HCT116 (cell line): ENCODE results near the gene RABGGTA. TPM values are rescaled to one million over a fixed set of nuclear protein-coding genes. Genes with fewer than 3 reads are reported as not detected.

Experiments
- ATAC-seq: fragments of 200-7000 bp; cut with Tn5 transposase; 2 replicates; pipeline ENCODE4 v1.9.1; 2020; ENCODE audit warnings: mild to moderate bottlenecking, moderate library complexity
- BruUV-seq: library from RNA; stranded (reverse); fragments of 400-500 nt; replicated peaks from 2 replicates; lab custom pipeline; 2021; lab: Mats Ljungman, UMichigan
- CTCF ChIA-PET: fragments of 300-600 bp; sonication (Branson Sonifier 250); formaldehyde crosslinking; loops from one replicate; lab custom pipeline; 2021; ENCODE audit warnings: antibody characterized with exemption; lab: Charles Lee
- POLR2A ChIA-PET: fragments of 300-600, 350-600 bp; sonication (Branson Sonifier 250); formaldehyde crosslinking; loops from one replicate; lab custom pipeline; 2021; ENCODE audit warnings: antibody characterized with exemption; lab: Charles Lee
- RAD21 ChIA-PET, 2 experiments: fragments of 300-600 bp; sonication (Branson Sonifier 250); formaldehyde crosslinking; loops; one replicate each; lab custom pipeline; 2023; ENCODE audit warnings: low total read pairs in 2 of 2; ENCODE audit not compliant: uncharacterized antibody in 2 of 2, unreplicated experiment in 2 of 2, low non-redundant PET in 1 of 2; lab: Charles Lee
- DNase-seq: peaks from one replicate; pipeline ENCODE4 v3.0.0-alpha.2; 2010; ENCODE audit warnings: low read depth, low spot score
- H2AFZ ChIP-seq: fragments of 200-600 bp; shearing (Covaris generic), sonication (generic); 2 replicates; pipeline ENCODE4 v1.6.1; 2017; ENCODE audit warnings: low read depth, mixed run types, mixed read lengths, antibody characterized with exemption, low read length; ENCODE audit not compliant: poor library complexity, severe bottlenecking
- H3K27ac ChIP-seq: 2 replicates; pipeline ENCODE4 v1.5.1; 2012; ENCODE audit warnings: low read depth, low read length
- H3K27me3 ChIP-seq: fragments of 200-600 bp; sonication (generic); 2 replicates; pipeline ENCODE4 v1.6.1; 2016; ENCODE audit warnings: mixed run types, low read length, mixed read lengths; ENCODE audit not compliant: insufficient read depth
- H3K36me3 ChIP-seq, 2 experiments: fragments of 200-500 bp in 1 of 2; fragments of 200-600 bp in 1 of 2; sonication (Bioruptor generic) in 1 of 2; sonication (generic) in 1 of 2; 2 replicates each; pipeline versions ENCODE4 v1.5.1 to v1.6.1; 2014 to 2016; ENCODE audit warnings: low read length in 2 of 2, inconsistent platforms in 1 of 2, mixed read lengths in 1 of 2, mixed run types in 1 of 2; ENCODE audit not compliant: insufficient read depth in 2 of 2, control insufficient read depth in 1 of 2
- H3K4me1 ChIP-seq, 2 experiments: fragments of 200-600 bp in 1 of 2; sonication (generic) in 1 of 2; 2 replicates each; pipeline versions ENCODE4 v1.5.1 to v1.6.1; 2012 to 2017; ENCODE audit warnings: low read length in 2 of 2, inconsistent platforms in 1 of 2, mild to moderate bottlenecking in 1 of 2, mixed read lengths in 1 of 2, mixed run types in 1 of 2, moderate library complexity in 1 of 2; ENCODE audit not compliant: insufficient read depth in 2 of 2, control insufficient read depth in 1 of 2
- H3K4me2 ChIP-seq: fragments of 200-600 bp; sonication (generic); 2 replicates; pipeline ENCODE4 v1.6.1; 2017; ENCODE audit warnings: mixed run types, low read length, mixed read lengths
- H3K4me3 ChIP-seq, 2 experiments: fragments of 200-600 bp in 1 of 2; sonication (generic) in 1 of 2; replicated peaks in 1 of 2; 2 replicates each; pipeline ENCODE4 v1.5.1; 2011 to 2016; ENCODE audit warnings: low read length in 2 of 2, control low read depth in 1 of 2, low read depth in 1 of 2, mild to moderate bottlenecking in 1 of 2, mixed read lengths in 1 of 2, mixed run types in 1 of 2
- H3K79me2 ChIP-seq: fragments of 200-600 bp; sonication (generic); 2 replicates; pipeline ENCODE4 v1.6.1; 2017; ENCODE audit warnings: mild to moderate bottlenecking, mixed run types, low read length, moderate library complexity, mixed read lengths; ENCODE audit not compliant: insufficient read depth
- H3K9ac ChIP-seq: fragments of 200-600 bp; sonication (generic); 2 replicates; pipeline ENCODE4 v1.6.1; 2016; ENCODE audit warnings: low read length, mixed read lengths
- H3K9me2 ChIP-seq: fragments of 200-600 bp; sonication (generic), shearing (Covaris generic); 2 replicates; pipeline ENCODE4 v1.6.1; 2017; ENCODE audit warnings: mixed run types, mild to moderate bottlenecking, moderate library complexity; ENCODE audit not compliant: insufficient read depth
- H3K9me3 ChIP-seq, 2 experiments: fragments of 200-500 bp in 1 of 2; fragments of 200-600 bp in 1 of 2; sonication (Bioruptor generic) in 1 of 2; sonication (generic) in 1 of 2; 2 replicates each; pipeline ENCODE4 v1.6.1; 2014 to 2017; ENCODE audit warnings: low read length in 2 of 2, mixed read lengths in 2 of 2, inconsistent platforms in 1 of 2, low read depth in 1 of 2, mild to moderate bottlenecking in 1 of 2, mixed run types in 1 of 2, moderate library complexity in 1 of 2; ENCODE audit not compliant: control insufficient read depth in 1 of 2, insufficient read depth in 1 of 2
- H4K20me1 ChIP-seq: fragments of 200-600 bp; sonication (generic), shearing (Covaris generic); 2 replicates; pipeline ENCODE4 v1.6.1; 2017; ENCODE audit warnings: mixed run types, mild to moderate bottlenecking, moderate library complexity; ENCODE audit not compliant: insufficient read depth
- CBX3 ChIP-seq: IDR thresholded peaks from 2 replicates; pipeline ENCODE4 v1.6.1; 2012; ENCODE audit warnings: low read depth
- CEBPB ChIP-seq: IDR thresholded peaks from 2 replicates; pipeline ENCODE4 v1.6.1; 2012; ENCODE audit warnings: low read depth
- EGR1 ChIP-seq: IDR thresholded peaks from 2 replicates; pipeline ENCODE4 v1.6.1; 2012; ENCODE audit warnings: low read depth
- EZH2 ChIP-seq: fragments of 200-600 bp; sonication (generic); IDR thresholded peaks from 2 replicates; pipeline ENCODE4 v1.6.1; 2017; ENCODE audit warnings: antibody characterized with exemption, mixed run types
- EZH2phosphoT487 ChIP-seq: fragments of 200-600 bp; IDR thresholded peaks from 2 replicates; pipeline ENCODE4 v1.6.1; 2018; ENCODE audit warnings: antibody characterized with exemption, borderline replicate concordance
- POLR2A ChIP-seq: IDR thresholded peaks from 2 replicates; pipeline ENCODE4 v1.7.0; 2011; ENCODE audit warnings: borderline replicate concordance; ENCODE audit not compliant: insufficient read depth, insufficient read length; ENCODE audit errors: extremely low read depth
- POLR2AphosphoS5 ChIP-seq: IDR thresholded peaks from 2 replicates; pipeline ENCODE4 v1.6.1; 2011; ENCODE audit warnings: mild to moderate bottlenecking, low read depth, low read length, moderate library complexity
- RAD21 ChIP-seq: IDR thresholded peaks from 2 replicates; pipeline ENCODE4 v1.6.1; 2012; ENCODE audit warnings: low read depth, mild to moderate bottlenecking
- SIN3A ChIP-seq: IDR thresholded peaks from 2 replicates; pipeline ENCODE4 v1.6.1; 2012; ENCODE audit warnings: low read depth
- SP1 ChIP-seq: IDR thresholded peaks from 2 replicates; pipeline ENCODE4 v1.6.1; 2012; ENCODE audit warnings: low read depth
- YY1 ChIP-seq: IDR thresholded peaks from 2 replicates; pipeline ENCODE4 v1.6.1; 2011; ENCODE audit warnings: low read length, low read depth, moderate library complexity, mild to moderate bottlenecking; ENCODE audit not compliant: insufficient replicate concordance; ENCODE audit errors: extremely low read depth
- ZFX ChIP-seq: fragments of 450-650 bp; IDR thresholded peaks from 2 replicates; pipeline ENCODE4 v1.6.1; 2017
- ZNF274 ChIP-seq: fragments of 200-500 bp; sonication (Bioruptor generic); IDR thresholded peaks from 2 replicates; pipeline ENCODE4 v1.6.1; 2014; ENCODE audit warnings: mild to moderate bottlenecking, low read depth, low read length, inconsistent platforms
- intact Hi-C: fragments of 100-400 bp; cut with micrococcal nuclease; formaldehyde crosslinking; loops from 2 replicates; pipeline ENCODE4 v1.10.0; 2022
- total RNA-seq: library from RNA; stranded (reverse); gene quantifications from one replicate; pipeline ENCODE4 v1.2.1, GENCODE V29; 2021; ENCODE audit not compliant: unreplicated experiment
- TF ChIP-seq, protein P1 (sequence below): IDR thresholded peaks from 2 replicates; pipeline ENCODE4 v1.6.1; 2012; ENCODE audit warnings: low read depth
- TF ChIP-seq, protein P2 (sequence below): IDR thresholded peaks from 2 replicates; pipeline ENCODE4 v1.6.1; 2012
- TF ChIP-seq, protein P3 (sequence below): IDR thresholded peaks from 2 replicates; pipeline ENCODE4 v1.6.1; 2011; ENCODE audit warnings: mild to moderate bottlenecking, low read length, moderate library complexity; ENCODE audit not compliant: insufficient replicate concordance; ENCODE audit errors: extremely low read depth
- TF ChIP-seq, protein P4 (sequence below), 3 experiments: fragments of 200-600 bp in 1 of 3; sonication (generic) in 1 of 3; IDR thresholded peaks in 2 of 3; conservative IDR thresholded peaks in 1 of 3; 2 replicates each; pipeline ENCODE4 v1.5.1; 2012 to 2017; ENCODE audit warnings: low read depth in 2 of 3, low read length in 2 of 3, antibody characterized with exemption in 1 of 3, borderline replicate concordance in 1 of 3, control low read depth in 1 of 3, mild to moderate bottlenecking in 1 of 3, mixed read lengths in 1 of 3, mixed run types in 1 of 3, moderate library complexity in 1 of 3; ENCODE audit not compliant: insufficient read depth in 1 of 3

Gene RABGGTA
- total RNA-seq, 1 experiment from 2014 or later = 40.8 TPM

DNA sequence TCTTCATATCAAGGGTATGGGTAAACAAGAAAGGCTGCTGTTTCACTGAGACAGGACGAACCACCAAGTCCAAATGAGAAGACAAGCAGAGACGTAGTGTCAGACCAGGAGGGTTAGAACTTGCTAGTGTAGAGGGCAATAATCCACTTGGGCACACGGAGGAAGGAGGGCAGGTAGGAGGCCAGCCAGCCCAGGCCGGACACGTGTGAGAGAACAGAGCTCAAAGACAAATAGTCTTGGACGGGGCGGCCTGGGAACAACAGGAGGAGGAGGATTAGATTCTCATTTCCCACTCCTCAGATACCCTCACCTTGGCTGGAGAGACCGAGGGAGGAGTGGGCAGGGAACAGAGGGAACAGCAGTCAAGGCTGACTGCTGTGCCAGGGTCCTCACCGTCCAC, 19.3 kb upstream of the RABGGTA start:
- no peak for DNase-seq
- H3K4me2 ChIP-seq = no peak overlapping the region
- no peaks in the 10 kb centered on the region for H3K79me2 ChIP-seq
- ATAC-seq = no peak
- no peaks in the 10 kb centered on the region for H3K27me3 ChIP-seq
- H3K9me3 ChIP-seq = no peaks in the 10 kb centered on the region
- intact Hi-C loops = loop anchor here (10.0 kb wide), 1 partner anchor 306 kb away; the partner anchor contains the start of gene DHRS4L2
- H4K20me1 ChIP-seq = no peaks in the 10 kb centered on the region
- ChIA-PET CTCF (interaction anchor here (1.0 to 1.2 kb wide), 2 partner anchors 9 to 17 kb away, joined by 3 to 4 read pairs; partner anchors contain the start of genes CIDEB, DHRS1 and NOP9), RAD21 (no interaction called here), POLR2A (no interaction called here)
- no peak overlapping the region for H3K27ac ChIP-seq
- TF ChIP-seq YY1 = no peak
- TF ChIP-seq CEBPB = no peak
- TF ChIP-seq SP1 = no peak
- no peak for TF ChIP-seq POLR2AphosphoS5
- TF ChIP-seq EZH2 = no peak
- TF ChIP-seq ZNF274 = no peak
- TF ChIP-seq SIN3A = no peak
- TF ChIP-seq, protein P1, sequence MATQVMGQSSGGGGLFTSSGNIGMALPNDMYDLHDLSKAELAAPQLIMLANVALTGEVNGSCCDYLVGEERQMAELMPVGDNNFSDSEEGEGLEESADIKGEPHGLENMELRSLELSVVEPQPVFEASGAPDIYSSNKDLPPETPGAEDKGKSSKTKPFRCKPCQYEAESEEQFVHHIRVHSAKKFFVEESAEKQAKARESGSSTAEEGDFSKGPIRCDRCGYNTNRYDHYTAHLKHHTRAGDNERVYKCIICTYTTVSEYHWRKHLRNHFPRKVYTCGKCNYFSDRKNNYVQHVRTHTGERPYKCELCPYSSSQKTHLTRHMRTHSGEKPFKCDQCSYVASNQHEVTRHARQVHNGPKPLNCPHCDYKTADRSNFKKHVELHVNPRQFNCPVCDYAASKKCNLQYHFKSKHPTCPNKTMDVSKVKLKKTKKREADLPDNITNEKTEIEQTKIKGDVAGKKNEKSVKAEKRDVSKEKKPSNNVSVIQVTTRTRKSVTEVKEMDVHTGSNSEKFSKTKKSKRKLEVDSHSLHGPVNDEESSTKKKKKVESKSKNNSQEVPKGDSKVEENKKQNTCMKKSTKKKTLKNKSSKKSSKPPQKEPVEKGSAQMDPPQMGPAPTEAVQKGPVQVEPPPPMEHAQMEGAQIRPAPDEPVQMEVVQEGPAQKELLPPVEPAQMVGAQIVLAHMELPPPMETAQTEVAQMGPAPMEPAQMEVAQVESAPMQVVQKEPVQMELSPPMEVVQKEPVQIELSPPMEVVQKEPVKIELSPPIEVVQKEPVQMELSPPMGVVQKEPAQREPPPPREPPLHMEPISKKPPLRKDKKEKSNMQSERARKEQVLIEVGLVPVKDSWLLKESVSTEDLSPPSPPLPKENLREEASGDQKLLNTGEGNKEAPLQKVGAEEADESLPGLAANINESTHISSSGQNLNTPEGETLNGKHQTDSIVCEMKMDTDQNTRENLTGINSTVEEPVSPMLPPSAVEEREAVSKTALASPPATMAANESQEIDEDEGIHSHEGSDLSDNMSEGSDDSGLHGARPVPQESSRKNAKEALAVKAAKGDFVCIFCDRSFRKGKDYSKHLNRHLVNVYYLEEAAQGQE = no peak
- TF ChIP-seq POLR2A = no peak
- TF ChIP-seq, protein P2, sequence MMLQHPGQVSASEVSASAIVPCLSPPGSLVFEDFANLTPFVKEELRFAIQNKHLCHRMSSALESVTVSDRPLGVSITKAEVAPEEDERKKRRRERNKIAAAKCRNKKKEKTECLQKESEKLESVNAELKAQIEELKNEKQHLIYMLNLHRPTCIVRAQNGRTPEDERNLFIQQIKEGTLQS = no peak
- no peak for TF ChIP-seq EGR1
- TF ChIP-seq CBX3 = no peak
- no peak for TF ChIP-seq ZFX
- no peak for TF ChIP-seq RAD21
- TF ChIP-seq, protein P3, sequence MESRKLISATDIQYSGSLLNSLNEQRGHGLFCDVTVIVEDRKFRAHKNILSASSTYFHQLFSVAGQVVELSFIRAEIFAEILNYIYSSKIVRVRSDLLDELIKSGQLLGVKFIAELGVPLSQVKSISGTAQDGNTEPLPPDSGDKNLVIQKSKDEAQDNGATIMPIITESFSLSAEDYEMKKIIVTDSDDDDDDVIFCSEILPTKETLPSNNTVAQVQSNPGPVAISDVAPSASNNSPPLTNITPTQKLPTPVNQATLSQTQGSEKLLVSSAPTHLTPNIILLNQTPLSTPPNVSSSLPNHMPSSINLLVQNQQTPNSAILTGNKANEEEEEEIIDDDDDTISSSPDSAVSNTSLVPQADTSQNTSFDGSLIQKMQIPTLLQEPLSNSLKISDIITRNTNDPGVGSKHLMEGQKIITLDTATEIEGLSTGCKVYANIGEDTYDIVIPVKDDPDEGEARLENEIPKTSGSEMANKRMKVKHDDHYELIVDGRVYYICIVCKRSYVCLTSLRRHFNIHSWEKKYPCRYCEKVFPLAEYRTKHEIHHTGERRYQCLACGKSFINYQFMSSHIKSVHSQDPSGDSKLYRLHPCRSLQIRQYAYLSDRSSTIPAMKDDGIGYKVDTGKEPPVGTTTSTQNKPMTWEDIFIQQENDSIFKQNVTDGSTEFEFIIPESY = no peak
- TF ChIP-seq, protein P4, sequence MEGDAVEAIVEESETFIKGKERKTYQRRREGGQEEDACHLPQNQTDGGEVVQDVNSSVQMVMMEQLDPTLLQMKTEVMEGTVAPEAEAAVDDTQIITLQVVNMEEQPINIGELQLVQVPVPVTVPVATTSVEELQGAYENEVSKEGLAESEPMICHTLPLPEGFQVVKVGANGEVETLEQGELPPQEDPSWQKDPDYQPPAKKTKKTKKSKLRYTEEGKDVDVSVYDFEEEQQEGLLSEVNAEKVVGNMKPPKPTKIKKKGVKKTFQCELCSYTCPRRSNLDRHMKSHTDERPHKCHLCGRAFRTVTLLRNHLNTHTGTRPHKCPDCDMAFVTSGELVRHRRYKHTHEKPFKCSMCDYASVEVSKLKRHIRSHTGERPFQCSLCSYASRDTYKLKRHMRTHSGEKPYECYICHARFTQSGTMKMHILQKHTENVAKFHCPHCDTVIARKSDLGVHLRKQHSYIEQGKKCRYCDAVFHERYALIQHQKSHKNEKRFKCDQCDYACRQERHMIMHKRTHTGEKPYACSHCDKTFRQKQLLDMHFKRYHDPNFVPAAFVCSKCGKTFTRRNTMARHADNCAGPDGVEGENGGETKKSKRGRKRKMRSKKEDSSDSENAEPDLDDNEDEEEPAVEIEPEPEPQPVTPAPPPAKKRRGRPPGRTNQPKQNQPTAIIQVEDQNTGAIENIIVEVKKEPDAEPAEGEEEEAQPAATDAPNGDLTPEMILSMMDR (IDR thresholded peaks at IDR 0.05 in 2 of 3, conservative IDR thresholded peaks at IDR 0.05 in 1 of 3; ENCODE audit: borderline replicate concordance in 1 of 3, insufficient read depth in 1 of 3, low read depth in 2 of 3, low read length in 2 of 3) = no peak
- no peak for TF ChIP-seq EZH2phosphoT487
- no peaks in the 10 kb centered on the region for H3K4me1 ChIP-seq
- no peak overlapping the region for H3K4me3 ChIP-seq
- H3K36me3 ChIP-seq = peaks cover 12 to 20% of the 10 kb centered on the region in 2 experiments
- no peak overlapping the region for H2AFZ ChIP-seq
- no TSS peak for BruUV-seq
- no peaks in the 10 kb centered on the region for H3K9me2 ChIP-seq
- no peak overlapping the region for H3K9ac ChIP-seq
